Lower leg skin (tissue), 4 donors: ENCODE measurements around the gene PSD2. TPM values are rescaled to one million over a fixed set of nuclear protein-coding genes. Genes with fewer than 3 reads are reported as not detected.

ENCODE experiments used
- DNase-seq, 2 donors: peaks; one replicate each; pipeline ENCODE4 v3.0.0-alpha.2; 2019; ENCODE audit warnings: low spot score in 2 of 2
- H3K4me3 ChIP-seq: fragments of 200-600 bp; sonication (generic); 2 replicates; pipeline ENCODE4 v1.5.1; 2017; ENCODE audit warnings: mild to moderate bottlenecking, low read depth; ENCODE audit not compliant: poor library complexity, severe bottlenecking
- POLR2A ChIP-seq, 2 donors: fragments of 450-650 bp; IDR thresholded peaks; one replicate each; pipeline ENCODE4 v1.6.1; 2016 to 2017; ENCODE audit warnings: antibody characterized with exemption in 2 of 2, mild to moderate bottlenecking in 1 of 2, moderate library complexity in 1 of 2
- WGBS, 2 donors: methylation state at CpG; one replicate each; pipeline ENCODE4 v1.1.5; 2018; 5-methylcytosine and 5-hydroxymethylcytosine counted together
- intact Hi-C: fragments of 100-400 bp; cut with DNase I; formaldehyde crosslinking; loops from one replicate; pipeline ENCODE4 v1.15.0; 2023; ENCODE audit warnings: low total_unique reads
- total RNA-seq, 4 donors: library from RNA; depleted of rRNA; stranded (reverse); fragments of >200 nt; gene quantifications; one replicate each; pipeline ENCODE4 v1.1.0, GENCODE V29; 2016
- TF ChIP-seq, protein P1 (sequence below), 3 donors: fragments of 450-650 bp; IDR thresholded peaks; one replicate each; pipeline ENCODE4 v1.5.1; 2016; ENCODE audit warnings: antibody characterized with exemption in 3 of 3, mild to moderate bottlenecking in 3 of 3, moderate library complexity in 2 of 3

PSD2 gene
- total RNA-seq, 4 donors from 2014 or later, result 0.15 to 0.30 (median 0.16) TPM

DNA sequence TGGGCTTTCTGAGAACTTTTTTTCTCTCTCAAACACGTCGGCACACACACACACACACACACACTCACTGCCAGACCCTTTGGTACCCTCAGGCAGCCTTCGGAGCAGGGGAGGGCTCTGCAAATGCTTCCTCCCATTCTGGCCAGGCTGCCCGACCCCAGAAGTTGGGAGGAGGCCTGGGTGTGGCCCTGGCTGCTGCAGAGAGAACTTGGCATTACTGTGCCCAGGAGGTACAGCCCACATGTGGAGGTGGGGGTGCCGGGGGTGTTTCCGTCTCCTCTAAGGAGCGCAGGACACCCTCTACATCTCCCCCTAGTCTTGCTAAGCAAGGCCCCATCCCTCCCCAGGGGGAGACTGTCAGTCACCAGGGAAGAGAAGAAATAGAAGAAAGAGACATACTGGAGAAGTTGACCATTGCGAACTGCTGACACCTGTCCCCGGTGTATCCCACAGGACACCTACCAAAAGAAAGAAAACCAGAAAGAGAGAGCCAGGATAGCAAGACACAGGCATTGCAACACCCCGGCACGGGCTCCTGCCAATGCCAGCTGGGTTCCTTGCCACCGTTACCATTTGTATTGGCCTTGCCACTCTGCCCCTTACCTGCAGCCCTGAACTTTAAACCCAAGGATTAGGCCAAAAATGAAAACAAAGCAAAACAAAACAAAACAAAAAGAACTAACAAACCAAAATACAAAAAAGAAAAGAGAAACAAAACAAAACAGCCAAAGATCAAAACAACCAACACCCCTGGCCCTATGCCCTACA, 69.3 kb downstream of the PSD2 start:
- H3K4me3 ChIP-seq, result no peak overlapping the region
- DNase-seq, result no peak
- no peak for TF ChIP-seq POLR2A (IDR thresholded peaks at IDR 0.05)
- TF ChIP-seq, protein P1, sequence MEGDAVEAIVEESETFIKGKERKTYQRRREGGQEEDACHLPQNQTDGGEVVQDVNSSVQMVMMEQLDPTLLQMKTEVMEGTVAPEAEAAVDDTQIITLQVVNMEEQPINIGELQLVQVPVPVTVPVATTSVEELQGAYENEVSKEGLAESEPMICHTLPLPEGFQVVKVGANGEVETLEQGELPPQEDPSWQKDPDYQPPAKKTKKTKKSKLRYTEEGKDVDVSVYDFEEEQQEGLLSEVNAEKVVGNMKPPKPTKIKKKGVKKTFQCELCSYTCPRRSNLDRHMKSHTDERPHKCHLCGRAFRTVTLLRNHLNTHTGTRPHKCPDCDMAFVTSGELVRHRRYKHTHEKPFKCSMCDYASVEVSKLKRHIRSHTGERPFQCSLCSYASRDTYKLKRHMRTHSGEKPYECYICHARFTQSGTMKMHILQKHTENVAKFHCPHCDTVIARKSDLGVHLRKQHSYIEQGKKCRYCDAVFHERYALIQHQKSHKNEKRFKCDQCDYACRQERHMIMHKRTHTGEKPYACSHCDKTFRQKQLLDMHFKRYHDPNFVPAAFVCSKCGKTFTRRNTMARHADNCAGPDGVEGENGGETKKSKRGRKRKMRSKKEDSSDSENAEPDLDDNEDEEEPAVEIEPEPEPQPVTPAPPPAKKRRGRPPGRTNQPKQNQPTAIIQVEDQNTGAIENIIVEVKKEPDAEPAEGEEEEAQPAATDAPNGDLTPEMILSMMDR (IDR thresholded peaks at IDR 0.05), result no peak
- WGBS, 2 donors, result 55 to 58% methylated on average over 12 of the region's 12 CpGs
- intact Hi-C loops, result loop anchor here (5.0 kb wide), 1 partner anchor 78 kb away; no protein-coding TSS in a partner anchor

DNA sequence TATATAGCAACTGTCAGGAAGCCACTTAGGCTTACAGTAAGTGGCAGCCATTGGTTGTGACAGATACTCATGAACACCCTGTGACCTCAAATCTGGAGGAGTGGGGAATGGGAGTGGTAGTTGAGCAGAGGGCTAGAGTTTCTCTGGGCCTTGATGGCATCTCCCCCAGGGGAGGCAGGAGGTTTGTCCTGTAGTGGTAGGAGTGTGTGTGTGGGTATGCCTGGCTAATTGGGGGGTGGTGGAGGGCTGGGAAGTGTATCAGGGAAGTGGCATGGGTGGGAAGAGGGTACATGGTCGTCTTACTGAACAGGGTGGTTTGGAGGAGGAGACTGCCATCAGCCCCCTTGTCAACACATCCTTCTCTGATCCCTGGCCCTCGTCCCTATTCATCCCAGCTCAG, 71.5 kb downstream of the PSD2 start:
- 72 to 73% methylated on average over 2 of the region's 2 CpGs for WGBS, 2 donors

DNA sequence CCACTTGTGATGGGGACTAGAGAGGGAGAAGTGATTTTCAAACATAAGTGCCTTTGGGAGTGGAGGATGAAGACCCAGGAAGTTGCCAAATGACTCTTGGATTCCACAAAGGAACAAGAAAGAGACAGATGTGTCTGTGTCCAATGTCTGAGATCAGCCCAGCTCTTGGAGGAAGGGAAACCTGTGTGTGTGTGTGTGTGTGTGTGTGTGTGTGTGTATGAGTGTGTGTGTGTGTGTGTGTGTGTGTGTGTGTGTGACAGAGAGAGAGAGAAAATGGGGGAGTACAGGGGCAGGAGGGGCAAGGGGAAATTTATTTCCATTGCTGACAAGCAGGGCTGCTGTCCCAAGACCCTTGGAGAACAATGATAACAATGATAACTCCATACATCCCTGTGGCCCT, 72.0 kb downstream of the PSD2 start:
- TF ChIP-seq POLR2A (IDR thresholded peaks at IDR 0.05), result no peak
- TF ChIP-seq, protein P1 (IDR thresholded peaks at IDR 0.05), result no peak
- H3K4me3 ChIP-seq, result no peak overlapping the region
- intact Hi-C loops, result no loop called here
- DNase-seq, result no peak

More for the DNA sequence above, 71.5 kb downstream of the PSD2 start:
- intact Hi-C loops, result no loop called here
- TF ChIP-seq POLR2A (IDR thresholded peaks at IDR 0.05), result no peak
- TF ChIP-seq, protein P1 (IDR thresholded peaks at IDR 0.05), result no peak
- DNase-seq, result no peak
- H3K4me3 ChIP-seq, result no peak overlapping the region

GRCh38 chr5:139869042-139869790, 73.6 kb downstream of the PSD2 start:
- DNase-seq, result no peak
- whole genome bisulfite sequencing, 2 donors, result 66 to 69% methylated on average over 9 of the region's 9 CpGs
- intact Hi-C loops, result no loop called here
- H3K4me3 ChIP-seq, result no peak overlapping the region
- TF ChIP-seq, protein P1 (IDR thresholded peaks at IDR 0.05), result no peak
- no peak for TF ChIP-seq POLR2A (IDR thresholded peaks at IDR 0.05)

DNA sequence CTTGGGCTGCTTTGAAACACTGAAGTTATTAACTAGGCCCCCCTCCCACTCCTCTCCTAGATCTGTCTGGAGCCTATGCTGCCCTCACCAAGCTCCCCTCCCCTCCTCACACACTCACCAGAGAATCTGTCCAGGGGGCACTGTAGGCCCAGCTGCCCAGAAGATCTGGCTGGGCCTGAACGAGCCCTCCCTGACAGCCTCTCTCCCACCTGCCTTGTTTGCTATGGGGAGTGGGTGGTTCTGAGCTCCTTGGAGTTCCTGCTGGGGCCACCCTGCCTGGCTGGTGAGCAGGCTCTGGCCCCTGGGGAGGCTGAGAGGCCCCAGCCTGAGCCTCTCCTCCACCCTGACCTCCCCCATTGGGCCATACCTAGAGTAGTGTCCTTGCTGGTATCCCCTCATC, 75.1 kb downstream of the PSD2 start:
- intact Hi-C loops, result no loop called here
- WGBS, 2 donors, result 92 to 93% methylated on average over 1 of the region's 1 CpG
- DNase-seq, result no peak
- no peak overlapping the region for H3K4me3 ChIP-seq
- TF ChIP-seq, protein P1 (IDR thresholded peaks at IDR 0.05), result no peak
- no peak for TF ChIP-seq POLR2A (IDR thresholded peaks at IDR 0.05)
